NCI-H1092 treated with DMSO at 0.1 percent for 48 hours (cell line): ENCODE measurements around the gene ZNF474.

Experiments used
- DNase-seq: peaks from one replicate; lab custom pipeline; 2025; lab: John Stamatoyannopoulos, UW

ZNF474 gene

DNA sequence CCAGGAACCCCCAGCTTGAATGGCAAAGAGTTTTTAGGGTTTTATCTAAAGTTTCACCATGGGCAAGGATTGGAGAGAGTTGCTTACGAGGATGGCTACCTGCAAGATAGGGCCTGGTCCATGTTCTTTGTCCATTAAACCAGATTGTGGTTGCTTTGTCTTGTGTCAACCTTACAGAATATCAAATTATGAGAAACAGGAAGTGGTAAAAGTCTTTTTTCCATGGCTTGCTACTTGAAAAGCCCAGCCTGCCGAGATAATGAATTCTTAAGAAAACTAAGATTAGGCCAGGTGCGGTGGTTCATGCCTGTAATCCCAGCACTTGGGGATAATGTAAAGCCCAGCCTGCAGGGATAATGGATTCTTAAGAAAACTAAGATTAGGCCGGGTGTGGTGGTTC, 24.4 kb downstream of the ZNF474 start:
- DNase-seq: no peak

DNA sequence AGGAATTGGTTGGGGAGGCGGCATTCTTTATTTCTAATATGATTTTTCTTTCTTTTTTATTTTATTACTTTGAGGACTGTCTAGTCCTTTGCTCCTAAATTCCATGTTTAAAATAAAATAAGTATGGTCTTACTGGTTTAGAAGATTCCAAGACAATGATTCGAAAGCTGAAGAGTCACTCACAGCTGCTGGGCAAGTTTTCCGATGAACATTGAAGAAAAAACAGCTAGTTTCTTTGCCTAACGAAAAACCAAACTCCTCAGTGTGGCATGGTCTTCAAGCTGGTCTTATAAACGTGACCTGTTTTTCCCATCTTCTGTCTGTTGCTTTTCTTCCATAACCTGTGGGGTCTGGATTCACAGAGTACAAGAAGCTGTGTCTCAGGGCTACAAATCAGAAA, 25.1 kb downstream of the ZNF474 start:
- no peak for DNase-seq

DNA sequence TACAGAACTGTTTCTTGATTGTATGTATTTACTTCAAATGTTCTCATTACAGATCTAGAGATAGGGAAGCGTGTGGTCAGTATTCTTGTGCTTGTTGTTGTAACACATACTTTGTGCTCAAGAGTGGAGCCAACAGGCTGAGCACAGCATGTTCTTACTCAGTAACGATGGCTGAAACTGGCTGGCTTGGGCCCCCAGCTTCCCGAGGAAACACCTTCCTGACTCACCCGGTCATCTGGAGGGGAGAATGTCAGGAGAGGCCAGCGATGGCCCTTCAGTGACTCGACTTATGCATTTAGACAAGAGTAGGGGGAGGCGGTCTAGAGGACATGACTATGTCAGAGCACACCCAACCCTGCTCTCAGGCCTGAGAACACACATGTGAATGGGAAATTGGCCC, 25.6 kb downstream of the ZNF474 start:
- no peak for DNase-seq

DNA sequence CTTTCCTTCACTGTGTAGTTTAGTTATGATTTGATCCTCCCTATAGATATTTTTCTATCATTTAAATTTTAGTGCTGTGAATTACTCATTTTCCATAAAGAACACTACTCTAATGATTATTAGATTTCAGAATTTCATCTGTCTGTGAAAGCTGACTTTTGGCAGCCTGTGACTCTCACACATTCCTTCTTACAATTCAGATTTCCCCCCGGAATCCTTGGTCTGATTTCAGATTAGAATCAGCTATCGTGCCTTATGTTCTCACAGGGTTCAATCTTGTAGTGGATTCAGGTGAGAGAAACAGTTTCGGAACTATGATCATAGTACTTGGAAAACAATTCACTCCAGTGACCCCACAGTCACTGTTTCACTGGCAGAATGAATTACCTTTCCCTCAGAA, 26.2 kb downstream of the ZNF474 start:
- no peak for DNase-seq

DNA sequence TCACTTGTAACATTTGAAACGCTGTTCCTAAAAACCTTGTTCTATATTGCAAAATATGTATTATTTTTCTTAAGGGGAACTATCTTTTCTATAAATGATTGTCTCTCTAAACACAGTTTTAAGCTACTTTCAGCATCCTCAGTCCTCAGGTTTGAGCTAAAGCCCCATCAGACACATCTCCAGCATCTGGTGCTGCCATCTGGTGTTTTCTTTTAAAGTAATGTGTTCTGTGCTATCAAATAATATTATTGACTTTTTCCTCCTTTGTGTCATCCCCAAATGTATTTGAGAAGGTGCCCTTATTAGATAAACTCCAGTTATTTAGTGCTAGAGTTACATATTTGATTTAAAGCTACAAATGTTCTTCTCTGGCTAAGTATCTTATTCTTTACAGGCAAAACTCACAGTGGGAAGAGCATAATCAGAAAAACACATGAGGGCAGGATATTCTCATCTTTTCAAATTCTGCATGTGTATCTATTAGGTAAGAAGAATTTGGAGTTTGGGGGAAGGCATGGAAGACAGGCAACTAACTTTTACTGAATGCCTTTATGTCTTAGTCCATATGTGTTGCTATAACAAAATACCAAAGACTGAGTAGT, 27.5 kb downstream of the ZNF474 start:
- peak; percentile 9 for DNase-seq

DNA sequence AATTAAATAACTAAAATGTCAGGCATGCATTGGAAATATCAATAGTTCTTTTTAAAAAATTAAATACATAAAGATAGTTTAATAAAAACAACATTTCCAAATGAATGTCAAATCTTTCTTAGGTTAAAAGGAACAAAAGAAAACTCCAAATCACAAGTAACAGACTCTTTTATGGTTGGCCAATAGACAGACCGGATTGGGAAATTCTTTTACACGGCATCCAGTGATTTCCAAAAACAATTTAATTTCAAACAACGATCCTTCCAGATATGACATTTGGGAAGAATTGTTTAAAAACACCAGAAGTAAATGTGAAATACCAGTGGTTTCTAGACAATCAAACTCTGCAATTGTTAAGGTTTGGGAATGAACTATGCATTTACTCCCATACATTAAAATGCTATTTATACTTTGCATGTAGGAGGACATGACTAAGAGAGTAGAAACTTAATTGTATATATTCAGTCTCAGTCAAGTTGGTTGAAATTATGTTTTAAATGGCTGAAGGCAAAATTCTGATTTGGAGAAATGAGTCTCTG, 32.8 kb downstream of the ZNF474 start:
- no peak for DNase-seq

DNA sequence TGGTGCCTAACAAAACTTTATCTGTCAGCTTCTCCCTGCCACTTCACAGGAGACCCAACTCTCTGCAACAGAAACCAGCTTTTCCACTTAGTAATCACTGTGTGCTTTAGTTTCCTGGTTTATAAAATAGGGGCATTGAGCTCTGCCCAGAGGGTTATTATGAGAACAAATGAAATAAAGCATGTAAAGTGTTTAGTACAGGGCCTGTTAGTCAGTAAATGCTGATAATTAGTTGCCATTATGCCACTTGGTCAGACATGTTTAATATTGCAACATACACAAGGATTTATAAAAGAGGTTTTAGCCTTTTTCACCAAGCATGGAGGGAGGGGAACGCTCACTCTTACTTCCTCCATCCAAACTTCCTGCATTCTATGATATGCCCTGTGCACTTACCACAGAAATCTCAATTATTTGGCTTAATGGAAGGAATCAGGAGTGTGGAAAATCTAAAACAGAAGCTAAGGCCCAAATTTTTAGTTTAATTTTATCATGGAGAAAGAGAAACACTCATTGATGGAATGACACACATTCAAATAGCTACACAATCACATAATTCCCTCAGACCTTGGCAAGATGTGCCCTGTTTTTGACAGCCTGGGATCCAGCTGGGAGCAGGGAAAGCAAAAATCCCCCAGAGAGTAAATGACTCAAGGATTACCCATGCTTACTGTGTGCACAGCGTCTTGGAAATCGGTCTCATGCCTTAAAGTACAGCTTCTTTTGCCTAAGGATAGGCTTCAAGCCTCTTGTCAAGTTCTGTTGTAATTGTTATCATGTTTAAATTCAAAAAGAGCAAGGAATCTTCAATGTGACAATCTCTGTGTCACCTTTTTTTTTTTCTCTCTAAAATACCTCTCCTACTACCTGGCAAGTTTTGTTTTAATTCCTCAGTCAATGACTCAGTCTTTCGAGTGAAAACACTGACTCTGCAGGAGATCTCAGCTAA, 34.0 kb downstream of the ZNF474 start:
- DNase-seq: no peak

DNA sequence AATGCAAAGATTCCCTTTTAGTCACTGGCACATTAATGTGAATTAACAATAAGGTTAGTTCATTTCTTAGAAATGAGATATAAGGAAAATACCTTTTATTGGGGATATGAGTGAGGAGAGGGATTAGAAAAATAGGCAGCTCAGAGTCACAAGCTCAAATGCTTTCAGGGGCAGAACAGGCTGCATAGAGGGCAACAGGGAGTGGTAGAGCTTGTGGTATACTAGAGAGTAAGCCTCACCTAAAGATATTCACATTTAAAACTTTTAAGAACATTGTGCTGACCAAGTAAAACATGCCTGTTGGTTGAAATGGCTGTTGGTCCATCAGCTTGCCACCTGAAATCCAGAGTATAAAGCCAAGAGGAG, 34.7 kb downstream of the ZNF474 start:
- no peak for DNase-seq

DNA sequence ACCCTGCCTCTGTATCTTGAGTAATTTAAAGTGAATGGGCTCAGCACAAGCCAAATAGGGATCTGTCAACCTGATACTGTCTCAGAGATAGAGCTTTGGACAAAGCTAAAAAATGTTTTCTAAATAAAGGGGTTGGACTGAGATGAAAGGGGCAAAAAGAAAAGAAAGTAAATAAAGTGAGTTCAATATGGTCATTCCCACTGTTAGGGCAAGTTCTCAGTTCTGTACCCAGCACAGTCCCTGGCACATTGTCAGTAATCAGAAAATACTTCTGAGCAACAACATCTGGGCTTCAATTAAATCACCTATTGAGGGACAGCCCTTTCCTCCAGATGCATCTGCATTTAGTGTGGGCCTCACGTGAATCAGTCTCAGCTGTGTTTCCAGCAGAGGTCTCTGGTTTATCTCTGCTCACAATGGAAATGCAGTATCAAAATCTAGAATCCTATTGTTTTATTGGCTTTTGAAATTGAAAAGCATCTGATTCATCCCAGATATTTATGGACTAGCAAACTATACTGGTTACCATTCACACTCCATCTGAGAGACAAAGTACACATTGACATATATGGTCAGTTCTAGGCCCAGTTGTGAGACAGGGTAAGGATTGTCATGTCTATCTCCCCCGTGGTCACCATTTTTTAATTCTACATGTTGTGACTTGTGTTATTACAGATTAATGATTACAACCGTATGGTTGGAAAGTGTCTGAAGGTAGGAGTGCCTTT, 35.6 kb downstream of the ZNF474 start:
- DNase-seq: no peak

DNA sequence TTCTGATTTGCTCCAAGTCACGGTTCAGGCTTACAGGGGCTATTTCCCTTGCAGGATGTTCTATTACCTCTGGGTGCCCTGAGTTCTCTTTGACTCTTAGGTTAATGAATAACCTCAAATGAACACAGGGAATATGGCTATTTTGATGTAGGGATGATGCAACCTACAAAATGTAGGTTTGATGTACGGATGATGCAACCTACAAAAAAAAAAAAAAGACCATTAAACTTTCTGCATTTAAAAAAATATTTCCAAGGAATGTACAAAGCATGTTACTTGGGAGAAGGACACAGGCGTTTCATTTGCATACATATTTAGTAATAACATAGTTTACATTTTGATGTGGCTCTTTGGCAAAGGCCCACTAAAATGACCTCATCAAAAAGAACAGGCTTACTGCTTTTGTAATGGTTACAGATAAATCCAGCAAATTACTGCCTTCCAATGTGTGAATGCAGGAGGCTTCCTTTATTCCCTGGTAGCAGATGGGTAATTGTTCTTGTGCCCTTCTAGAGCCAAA, 36.3 kb downstream of the ZNF474 start:
- no peak for DNase-seq

DNA sequence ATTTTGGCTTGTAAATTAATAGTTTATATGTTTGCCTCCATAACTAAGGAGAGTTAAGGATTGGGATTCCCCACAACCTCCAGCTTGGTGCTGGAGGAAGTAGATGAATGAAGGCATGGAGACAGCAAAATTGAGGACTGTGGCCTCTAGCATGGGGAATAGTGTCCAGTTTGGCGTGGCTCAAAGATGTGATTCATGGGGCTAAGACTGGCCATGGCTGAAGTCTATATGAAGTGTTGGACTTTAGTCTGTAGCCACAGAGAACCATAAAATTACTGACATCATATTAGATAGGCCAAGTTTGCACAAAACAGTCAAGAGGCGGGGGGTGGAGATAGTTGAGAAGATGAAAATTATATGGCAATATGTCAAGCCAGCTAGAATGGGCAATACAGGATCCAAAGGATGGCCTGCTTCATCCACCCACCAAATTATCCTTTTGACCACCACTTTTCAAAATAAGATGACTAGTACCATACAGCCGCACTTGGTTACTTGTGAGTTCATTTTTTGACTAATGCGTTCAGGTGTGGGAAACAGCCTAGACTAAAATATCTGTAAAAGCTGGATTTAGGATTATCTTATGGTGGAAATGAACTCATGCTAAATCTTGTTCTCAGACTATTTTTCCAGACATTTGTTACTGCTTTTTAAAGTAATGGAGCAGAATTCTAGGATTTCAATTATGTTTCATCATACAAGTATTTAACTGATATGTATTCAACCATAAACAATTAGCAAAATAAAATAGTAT, 40.2 kb downstream of the ZNF474 start:
- DNase-seq: no peak

DNA sequence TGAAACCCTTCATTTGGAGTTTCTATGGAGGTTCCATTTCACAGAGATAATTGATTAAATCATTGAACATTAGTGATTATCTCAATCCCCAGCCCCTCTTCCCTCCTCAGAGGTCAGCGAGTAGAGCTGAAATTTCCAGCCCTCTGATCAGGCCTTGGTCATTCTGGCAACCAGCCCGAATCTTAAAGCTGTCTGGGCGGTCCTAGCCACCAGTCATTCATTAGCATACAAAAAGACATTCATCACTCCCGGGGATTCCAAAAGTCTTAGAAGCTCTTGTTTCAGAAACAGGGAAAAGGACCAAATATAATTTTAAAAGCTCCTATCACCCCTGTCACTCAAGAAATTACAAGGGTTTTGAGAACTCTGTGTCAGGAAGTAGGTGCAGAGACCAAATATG, 41.3 kb downstream of the ZNF474 start:
- no peak for DNase-seq

DNA sequence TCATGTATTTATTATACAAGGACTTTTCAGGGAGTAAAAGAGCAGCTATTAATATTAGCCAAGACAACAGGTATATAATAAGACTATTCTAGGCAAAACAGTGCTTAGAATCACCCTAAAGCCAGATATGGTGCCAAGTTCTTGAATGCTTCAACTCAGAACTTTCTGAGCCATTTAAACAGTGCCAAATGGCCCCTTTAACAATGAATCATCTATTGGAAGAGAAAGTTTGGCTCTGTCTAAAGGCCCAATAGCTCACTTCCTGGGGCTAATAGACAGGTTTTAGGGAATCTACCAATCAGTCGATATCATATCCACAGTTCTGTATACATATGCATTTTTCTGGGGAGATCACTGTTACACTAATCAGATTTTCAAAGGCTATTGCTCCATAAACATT, 42.9 kb downstream of the ZNF474 start:
- no peak for DNase-seq

DNA sequence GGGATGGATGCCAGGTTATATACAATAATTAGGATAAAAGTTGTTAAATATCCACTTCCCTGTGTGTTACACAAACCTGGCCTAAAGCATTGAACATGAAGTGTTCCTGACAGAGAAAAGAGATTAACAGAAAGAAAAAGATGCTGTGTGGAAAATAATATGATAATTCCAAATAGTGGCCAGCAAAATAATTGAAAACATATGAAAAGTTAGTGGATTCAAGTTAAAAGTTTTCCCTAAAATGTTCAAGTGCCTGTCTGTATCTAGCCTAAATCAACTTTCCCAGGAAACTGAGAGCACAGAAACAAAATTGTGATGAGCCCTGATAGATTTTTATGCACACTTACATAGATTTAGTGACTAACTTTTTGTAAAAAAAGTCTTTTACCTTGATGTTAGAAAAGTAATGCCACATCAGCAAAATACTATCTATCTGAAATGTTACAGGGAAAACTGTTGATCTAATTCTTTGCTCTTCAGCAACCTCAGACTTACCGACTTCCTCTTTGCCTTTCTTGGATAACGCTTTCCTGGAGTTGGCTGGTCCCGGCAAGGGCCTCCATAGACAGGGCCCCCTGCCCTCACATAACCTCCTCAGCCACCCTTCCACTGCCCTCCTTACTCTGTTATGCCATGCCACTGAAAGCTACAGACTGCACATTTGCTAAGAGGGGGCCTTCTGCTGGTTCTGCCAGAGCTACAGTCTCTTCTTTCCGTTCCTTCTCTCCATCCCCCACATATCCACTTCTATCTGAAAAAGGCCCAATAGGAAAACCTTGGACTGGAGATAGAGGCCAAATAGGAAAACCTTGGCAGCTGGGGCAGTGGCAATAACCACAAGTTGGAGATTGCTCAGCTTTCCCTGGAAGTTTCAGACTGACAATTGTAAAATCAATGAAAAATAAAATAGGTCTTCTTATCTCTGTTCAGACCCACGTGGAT, 44.4 kb downstream of the ZNF474 start:
- no peak for DNase-seq

DNA sequence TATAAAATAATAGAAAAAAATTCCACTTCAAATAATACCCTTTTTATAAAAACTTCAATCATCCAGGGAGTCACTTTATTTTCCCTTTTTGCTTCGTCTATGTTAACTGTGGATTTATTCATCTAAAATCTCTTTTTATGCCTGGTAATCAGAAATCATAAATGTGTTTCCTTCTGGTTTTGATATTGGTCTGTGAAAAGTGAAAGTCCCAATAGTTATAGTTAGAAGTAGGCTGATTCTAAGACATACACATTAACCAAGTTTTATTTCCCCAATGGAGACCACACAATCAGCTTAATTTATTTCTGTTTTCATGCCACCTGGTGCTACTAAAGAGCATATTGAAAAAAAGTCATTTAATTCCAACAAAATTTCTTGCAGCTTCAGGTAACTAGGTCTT, 45.7 kb downstream of the ZNF474 start:
- no peak for DNase-seq

DNA sequence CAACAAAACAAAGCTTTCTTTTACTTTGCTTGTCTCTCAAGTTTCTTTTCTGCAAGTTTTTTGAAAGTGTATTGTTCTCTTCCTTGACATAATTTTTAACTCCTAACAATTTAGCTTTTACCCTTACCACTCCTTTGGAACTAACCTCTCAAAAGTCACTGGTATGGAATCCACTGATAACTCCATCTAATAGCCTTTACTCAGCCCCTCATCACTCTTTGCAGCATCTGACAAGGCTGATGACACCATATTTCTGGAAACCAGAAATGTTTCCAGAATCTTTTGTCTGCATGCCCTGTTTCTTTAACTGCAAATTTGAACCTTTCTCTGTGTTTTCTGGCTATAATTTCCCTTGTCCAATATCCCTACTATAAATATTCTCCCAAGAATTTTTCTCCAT, 46.5 kb downstream of the ZNF474 start:
- no peak for DNase-seq

DNA sequence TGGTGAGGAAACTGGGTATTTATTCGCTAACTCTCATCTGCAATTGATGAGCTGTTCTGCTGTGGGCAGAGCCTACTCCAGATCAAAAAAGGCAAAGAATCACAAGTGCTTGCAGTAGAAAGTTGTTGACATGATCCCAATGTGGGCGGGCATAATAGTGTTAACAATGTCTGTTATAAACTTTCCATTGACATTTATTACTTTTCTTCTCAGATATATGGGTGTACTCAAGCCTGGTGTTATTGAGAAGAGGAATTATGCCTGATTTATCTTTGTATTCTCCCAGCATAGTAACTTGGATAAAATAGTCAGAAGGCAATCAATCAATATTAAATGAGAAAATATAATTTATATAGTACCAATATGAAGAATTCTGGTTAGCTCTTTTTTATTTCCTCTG, 47.8 kb downstream of the ZNF474 start:
- DNase-seq: no peak

DNA sequence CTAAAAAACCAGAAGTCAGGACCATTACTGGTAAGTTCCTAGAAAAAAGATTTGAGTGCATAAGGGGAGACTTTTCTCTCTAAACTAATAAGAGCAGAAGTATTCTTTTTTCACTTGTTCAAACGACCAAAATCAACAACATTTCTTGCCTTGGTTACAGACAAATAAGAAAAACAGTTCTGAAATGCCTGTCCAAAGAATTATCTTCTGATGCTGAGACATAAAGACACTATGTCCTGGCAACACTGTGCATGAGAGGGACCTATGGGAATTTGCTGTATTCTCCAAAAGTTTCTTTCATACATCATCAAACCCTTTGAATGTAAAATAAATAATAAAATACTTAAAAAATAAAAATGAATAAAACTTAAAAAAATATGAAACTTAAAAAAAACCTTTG, 50.4 kb downstream of the ZNF474 start:
- DNase-seq: no peak

DNA sequence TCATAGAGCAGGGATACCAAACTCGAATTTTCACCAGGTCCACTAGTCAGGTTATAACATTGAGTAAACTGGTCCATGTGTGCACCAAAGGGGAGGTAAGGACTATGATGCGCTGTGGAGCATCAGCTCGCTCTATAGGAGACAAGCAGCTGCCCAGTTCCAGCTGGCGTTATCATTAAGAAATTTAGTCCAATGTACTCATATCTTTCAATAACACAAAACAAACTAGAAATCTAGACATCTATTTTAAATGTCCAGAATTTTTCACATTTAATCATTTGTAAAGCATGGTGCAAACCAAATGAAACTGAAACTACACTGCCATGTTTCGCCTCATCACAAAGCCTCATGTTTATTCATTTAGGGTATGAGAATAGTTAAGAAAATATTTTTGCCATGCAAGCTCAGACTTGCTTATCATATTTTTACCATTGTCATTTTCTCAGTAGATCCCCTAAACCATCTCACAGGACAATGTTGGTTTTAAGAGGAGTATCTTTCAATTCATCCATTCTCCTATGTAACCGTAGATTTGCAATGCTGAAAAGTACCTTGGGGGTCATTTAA, 50.9 kb downstream of the ZNF474 start:
- DNase-seq: no peak

DNA sequence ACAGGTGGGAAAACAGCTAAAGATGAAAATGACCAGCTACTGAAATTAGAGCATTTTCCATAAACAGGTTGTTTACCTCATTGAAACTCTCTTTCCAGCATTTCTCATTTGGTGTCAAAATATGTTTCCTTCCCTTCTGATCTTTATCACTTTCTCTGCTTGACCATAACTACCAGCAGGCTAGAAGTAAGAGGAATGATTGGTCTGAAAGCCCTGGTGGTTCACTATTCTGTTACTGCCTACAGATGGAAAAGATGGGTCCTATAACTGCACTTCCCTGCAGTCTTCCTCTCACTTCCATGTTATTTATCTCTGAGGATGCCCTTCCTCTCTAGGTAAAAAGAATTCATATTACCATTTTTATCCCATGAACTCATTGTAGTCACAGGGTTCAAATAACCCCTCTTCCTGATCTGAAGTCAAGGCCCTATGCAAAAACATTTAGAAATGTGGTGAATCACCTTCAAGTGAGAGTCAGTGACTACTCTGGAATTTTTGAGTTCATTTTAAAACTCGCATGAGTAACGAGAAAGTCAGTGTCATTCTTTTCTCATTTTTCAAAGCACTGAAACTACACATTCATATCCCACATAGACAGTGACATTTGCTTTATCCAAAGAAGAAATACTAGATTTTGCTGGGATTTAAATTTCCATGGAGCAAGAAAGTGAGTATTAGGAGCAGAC, 51.7 kb downstream of the ZNF474 start:
- DNase-seq: no peak
